Stimulated activated CD8-positive, alpha-beta memory T cell treated with anti-CD3 and anti-CD28 coated beads, Interleukin-15, amount 100 ng/mL, for 24 hours (primary cell): Measurements from ENCODE around the gene ATP2A1.
A peak's percentile ranks its signal among the peaks of the same experiment; 100 is the strongest.
"Not testable (repeated sequence)": the region's sequence is repeated elsewhere in the genome, so short reads cannot be mapped to it uniquely, and the experiment has no call there.

Experiments
- DNase-seq: peaks from one replicate; pipeline ENCODE4 v3.0.0-alpha.2; 2020; ENCODE audit warnings: low read depth

The ATP2A1 gene

DNA sequence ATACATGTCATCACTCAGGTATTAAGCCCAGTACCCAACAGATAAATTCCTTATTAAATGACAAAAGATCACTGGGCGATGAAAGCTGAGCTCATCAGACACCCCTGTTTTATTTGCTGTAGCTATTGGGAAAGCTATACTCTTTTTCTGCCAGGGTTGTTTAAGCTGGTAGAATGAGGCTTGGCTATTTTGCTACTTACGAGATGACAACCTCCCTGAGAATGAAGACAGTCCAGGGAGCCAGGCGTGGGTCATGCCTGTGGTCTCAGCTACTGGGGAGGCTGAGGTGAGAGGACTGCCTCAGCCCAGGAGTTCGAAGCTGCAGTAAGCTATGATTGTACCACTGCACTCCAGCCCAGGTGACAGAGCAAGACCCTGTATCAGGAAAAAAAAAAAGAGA lies 19.0 kb upstream of the ATP2A1 start:
- DNase-seq = no peak

DNA sequence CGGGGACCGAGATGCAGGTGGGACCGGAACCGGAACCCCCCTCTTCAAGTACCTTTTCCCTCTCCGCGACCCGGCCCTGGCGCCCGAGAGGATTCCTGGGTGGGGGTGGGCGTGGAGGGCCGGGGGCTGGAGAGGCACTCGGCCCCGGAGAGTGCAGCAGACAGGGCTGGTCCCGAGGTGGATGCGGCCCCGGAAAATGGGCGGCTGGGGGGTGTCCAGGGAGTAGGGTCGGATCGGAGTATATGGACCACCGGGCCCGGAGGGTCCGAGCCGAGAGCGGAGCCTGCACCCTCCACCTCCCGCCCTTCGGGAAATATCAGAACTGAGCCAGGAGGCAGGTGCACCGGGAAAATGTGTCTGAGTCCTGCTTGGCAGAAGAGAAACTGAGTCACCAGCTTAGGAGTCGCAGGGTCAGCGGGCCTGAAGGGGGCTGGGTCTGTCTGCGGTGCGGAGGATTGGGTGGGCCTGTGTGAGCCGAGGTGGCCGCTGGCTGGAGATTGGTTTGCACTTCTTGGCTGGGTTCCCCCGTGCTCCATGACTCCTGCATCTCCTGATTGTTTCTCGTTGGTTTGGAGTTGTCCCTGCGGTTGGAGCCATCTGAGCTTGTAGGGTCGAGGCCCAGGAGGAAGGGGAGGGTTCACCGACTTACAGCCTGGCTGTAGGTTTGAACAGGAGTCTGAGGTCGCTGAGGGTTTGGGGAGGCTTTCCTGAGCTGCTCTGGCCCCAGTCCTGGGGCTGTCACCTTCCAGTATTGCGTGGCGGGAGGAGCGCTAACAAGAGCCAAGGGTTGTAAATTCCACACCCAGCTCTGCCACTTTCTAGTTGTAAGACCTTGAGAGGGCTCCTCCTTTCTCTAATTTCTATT lies 14.1 kb upstream of the ATP2A1 start:
- no peak for DNase-seq

- DNase-seq = no peak
Measured at GRCh38 chr16:28865001-28865688, 13.1 kb upstream of the ATP2A1 start.

DNA sequence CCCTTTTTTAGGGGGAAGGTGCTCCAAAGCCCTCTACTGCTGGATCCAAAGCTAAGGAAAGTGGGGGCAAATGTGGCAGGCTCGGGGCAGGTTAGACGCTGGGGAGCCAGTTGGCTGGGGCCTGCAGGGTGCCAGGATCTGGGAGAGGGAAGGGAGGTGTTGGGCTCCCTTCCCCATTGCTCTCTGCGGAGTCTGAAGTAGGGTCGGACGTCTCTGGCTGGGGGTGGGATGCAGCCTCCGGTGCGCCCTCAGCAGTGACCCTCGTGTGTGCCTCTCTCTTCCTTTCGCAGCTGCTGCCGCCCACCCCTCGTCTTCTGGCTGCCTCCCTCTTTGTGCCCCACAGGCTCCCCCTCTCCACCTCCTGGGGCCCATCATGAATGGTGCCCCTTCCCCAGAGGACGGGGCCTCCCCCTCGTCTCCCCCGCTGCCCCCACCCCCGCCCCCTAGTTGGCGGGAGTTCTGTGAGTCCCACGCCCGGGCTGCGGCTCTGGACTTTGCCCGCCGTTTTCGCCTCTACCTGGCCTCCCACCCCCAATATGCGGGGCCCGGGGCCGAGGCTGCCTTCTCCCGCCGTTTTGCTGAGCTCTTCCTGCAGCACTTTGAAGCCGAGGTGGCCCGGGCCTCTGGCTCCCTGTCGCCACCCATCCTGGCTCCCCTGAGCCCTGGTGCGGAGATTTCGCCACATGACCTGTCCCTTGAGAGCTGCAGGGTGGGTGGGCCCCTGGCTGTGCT lies 12.4 kb upstream of the ATP2A1 start:
- DNase-seq = no peak

GRCh38 chr16:28866454-28866804 lies 11.9 kb upstream of the ATP2A1 start:
- DNase-seq = no peak

DNA sequence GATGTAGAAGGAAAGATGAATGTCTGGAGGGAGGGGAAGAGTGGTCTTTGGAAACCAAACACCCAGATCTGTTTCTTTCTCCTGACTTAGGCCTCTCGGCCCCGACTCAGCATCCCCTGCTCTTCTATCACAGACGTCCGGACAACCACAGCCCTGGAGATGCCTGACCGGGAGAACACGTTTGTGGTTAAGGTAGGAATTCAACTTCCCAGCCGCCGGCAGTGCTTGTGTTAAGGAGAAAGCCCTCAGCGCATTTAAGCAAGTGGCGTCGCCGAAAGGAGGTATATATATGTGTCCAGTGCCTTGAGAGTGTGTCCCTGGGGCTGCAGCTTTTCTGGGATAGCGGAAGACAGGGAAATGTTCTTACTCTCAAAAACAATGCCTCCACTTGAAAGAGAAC lies 11.0 kb upstream of the ATP2A1 start:
- no peak for DNase-seq

DNA sequence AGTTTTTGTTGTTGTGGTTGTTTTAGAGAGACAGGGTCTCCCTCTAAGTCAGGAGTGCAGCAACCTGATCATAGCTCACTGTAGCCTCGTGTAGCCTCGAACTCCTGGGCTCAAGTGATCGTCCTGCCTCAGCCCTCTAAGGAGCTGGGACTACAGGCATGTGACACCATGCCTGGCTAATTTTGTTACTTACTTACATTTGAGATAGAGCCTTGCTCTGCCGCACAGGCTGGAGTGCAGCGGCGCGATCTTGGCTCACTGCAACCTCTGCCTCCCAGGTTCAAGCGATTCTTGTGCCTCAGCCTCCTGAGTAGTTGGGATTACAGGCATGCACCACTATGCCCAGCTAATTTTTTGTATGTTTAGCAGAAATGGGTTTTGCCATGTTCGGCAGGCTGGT lies 10.6 kb upstream of the ATP2A1 start:
- not testable (repeated sequence) for DNase-seq

GRCh38 chr16:28869201-28869600 lies 9.1 kb upstream of the ATP2A1 start:
- no peak for DNase-seq

GRCh38 chr16:28872952-28873351 lies 5.3 kb upstream of the ATP2A1 start:
- no peak for DNase-seq

DNA sequence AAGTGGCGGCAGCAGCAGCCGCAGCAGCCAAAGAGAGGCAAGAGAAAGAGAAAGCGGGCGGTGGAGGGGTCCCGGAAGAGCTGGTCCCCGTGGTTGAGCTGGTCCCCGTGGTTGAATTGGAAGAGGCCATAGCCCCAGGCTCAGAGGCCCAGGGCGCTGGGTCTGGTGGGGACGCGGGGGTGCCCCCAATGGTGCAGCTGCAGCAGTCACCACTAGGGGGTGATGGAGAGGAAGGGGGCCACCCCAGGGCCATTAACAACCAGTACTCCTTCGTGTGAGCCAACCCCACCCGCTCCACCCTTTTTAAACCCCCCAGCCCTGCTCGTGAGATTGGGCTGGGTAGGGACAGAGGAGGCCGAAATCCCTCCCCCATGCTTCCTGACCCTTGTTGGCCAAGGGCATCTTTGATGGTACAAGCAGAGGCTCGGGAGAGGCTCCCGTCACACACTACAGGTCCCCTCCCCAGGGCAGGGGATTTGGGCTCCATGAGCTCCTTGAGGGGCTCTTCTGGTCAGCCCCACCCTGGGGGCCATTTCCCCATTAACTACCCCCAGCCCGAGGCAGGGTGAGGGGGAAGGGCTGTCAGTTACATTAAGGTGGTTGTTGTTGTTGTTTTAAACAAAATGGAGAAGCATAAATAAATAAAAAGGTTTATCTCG lies 4.6 kb upstream of the ATP2A1 start:
- peak; percentile 45 for DNase-seq

DNA sequence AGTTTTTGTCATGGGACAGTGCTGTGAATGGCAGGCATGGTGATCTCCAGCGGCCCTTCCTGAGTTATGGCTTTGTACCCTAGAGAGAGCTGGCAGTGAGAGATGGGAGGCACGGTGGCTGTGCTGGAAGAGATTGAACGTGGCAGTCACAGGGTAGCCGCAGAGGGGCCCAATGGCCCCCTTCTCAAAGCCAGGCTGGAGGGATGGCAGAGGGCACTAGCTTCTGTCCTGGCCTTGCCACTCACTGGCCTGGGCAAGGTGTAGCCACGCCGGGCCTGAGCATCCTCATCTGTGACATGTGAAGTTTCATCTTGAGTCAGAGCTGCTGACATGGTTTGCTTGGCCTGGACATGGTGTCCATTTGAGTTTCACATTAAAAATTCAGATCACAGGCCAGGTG lies 3.9 kb upstream of the ATP2A1 start:
- no peak for DNase-seq

DNA sequence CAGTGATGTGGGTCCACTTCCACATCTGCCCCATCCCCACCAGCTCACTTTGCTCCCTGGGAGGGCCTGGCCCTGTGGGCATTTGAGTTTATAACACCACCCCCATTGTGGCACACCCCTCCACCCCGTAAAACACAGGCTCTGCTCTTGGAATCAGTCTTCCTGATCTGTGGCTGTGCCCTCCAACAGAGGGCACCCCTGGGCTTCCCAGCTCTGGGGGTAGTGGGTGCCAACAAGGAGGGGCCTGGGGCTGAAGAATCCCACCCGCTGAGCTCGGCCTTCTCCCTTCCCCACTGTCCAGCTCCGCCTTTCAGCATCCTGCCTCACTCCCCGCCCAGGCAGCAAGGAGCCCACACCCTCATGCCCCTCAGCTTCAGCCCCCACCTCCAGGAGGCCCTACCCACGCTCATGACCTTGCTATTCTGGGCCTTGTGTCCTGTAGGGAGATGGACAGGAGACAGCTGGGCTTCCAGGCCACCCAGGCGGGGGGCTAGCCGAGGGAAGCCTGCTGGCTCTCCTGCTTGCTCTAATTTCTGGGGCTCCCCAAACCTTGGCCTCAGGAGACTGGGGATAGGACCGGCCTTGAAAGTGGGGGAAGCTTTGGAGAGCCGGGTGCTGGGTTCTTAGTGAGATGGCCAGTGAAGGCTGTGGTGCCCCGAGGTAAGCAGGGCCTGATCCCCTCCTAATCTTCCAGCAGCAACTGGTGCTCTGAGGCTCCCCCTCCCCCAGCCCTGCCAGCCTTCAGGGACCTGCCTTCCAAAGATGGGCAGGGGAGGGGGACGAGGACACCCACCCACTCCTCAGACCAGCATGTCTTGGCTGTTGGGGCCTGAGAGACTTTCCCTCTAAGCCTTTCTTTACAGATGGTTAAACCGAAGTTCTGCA lies 2.9 kb upstream of the ATP2A1 start:
- DNase-seq = no peak

DNA sequence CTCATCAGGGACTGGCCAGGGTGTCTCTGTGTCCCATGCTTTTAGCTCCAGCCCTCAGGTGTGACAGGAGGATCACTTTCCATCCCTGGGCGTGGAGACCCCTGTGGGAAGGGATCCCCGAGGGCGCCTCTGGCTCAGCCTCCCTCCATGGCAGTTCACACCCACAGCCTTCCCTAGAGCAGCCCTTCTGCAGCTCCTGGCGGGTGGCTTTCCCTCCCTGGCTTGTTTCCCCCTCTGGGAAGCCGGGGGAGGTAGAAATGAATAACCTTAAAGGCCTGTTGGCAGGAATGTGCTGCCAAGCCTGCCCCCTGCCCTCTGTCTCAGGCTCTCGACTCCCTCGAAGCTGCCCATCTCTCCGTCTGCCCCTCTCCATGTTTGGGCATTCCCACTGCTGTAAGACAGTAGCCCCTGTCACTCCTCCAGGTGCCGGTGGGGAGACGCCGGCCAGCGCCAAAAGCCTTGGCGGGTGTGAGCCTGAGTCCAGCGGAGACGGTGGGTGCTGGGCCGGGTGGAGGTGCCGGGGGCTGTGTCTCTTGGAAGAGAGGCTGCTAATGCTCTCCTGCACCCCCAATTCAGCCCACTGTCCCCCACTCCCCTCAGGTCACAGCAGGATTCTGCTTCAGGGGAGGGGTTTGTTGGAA lies 2.1 kb upstream of the ATP2A1 start:
- DNase-seq = no peak

GRCh38 chr16:28876973-28877654 lies 1.2 kb upstream of the ATP2A1 start:
- DNase-seq = no peak

DNA sequence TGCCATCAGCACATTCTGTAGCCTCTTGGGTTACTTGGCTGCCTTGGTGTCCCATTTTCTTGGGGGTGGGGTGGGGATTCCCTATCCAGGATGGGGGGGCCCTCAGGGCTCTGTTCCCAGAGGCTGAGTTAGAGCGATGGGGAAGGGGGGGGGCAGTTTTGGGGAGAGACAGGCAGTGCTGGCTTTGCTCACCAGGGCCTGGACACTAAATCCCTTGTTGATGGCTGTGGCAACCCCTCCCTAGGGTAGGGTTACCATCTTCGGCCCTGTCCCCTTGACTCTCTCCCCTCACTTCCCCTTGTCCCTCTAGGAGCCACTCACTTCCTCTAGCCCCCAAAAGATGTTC lies 660 bp upstream of the ATP2A1 start:
- no peak for DNase-seq

GRCh38 chr16:28879261-28879840 lies 1.1 kb downstream of the ATP2A1 start:
- no peak for DNase-seq

DNA sequence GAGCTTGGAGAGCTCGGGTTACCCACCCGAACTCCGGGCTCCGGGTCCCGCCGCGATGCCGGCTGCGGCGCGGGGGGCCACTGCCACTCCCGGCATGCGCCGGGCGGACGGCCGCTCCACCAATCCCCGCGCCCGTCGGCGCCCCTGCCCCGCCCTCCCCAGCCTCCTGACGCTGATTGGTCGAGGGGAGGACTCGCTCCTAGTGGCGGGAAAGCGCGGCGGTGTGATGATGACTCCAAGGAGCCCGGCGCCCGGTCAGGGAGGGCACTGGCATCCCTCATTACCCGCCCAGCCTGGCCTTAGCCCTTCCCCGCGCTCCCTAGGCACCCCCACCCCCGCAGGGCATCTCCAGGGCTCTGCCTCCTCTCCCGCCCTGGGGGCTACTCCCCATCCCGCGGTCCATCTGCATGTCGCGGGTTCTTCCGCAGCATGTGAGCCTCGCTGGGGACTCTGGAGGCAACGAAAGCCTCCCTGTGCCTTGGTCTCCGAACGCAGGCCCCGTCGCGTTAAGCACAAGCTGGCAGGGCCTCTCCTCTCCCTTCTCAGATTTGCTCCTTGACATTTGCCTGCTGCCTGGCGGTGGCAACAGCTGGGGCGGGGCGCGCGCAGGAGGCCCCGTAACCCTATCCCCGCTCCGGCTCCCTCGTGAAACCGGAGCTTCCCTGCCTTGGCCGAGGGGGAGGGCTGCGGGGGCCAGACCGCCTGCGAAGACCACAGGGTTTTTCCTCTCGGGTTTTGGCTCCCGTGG lies 1.7 kb downstream of the ATP2A1 start:
- DNase-seq = peak; percentile 80

- DNase-seq = no peak
Measured at GRCh38 chr16:28880589-28880915, 2.3 kb downstream of the ATP2A1 start.

DNA sequence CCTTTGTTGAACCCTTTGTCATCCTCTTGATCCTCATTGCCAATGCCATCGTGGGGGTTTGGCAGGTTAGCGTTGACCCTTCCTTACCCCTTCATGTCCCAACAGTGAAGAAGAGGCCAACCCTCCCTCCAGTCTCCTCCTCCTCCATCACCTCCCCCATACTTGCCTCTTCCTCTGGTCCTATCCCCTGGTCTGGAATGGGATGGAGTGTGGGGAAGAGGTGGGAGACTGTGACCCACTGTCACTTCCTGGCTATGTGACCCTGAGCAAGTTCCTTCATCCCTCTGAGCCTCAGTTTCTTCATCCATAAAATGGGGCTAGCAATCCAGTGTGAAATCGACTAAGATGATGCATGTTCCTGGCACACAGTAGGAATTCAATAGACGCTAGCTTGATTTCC lies 2.7 kb downstream of the ATP2A1 start:
- DNase-seq = no peak
